H1 (cell line): ENCODE data around the gene TMEM154. TPM values are rescaled to one million over a fixed set of nuclear protein-coding genes. Genes with fewer than 3 reads are reported as not detected.
A peak's percentile ranks its signal among the peaks of the same experiment; 100 is the strongest.

ENCODE experiments used
- CTCF ChIA-PET: fragments of 300-600 bp; sonication (Branson Sonifier 250); formaldehyde crosslinking; loops from one replicate; lab custom pipeline; 2021; ENCODE audit not compliant: partially characterized antibody; lab: Charles Lee
- POLR2A ChIA-PET: fragments of 300-600 bp; sonication (Branson Sonifier 250); formaldehyde crosslinking; loops from one replicate; lab custom pipeline; 2021; ENCODE audit warnings: inconsistent platforms; ENCODE audit not compliant: partially characterized antibody; lab: Charles Lee
- DNase-seq, 2 experiments: peaks; one replicate each; pipeline versions ENCODE4 v3.0.0 to v3.0.0-alpha.2; 2010 to 2022; ENCODE audit warnings: low spot score in 2 of 2, low read depth in 1 of 2, mixed read lengths in 1 of 2
- FAIRE-seq: peaks from 2 replicates; lab custom pipeline; 2011; peaks lifted over from hg19 to GRCh38; lab: Jason Lieb, UNC
- H2AFZ ChIP-seq: 2 replicates; pipeline ENCODE4 v1.8.1; 2012; ENCODE audit warnings: low read length, inconsistent platforms
- H2AK5ac ChIP-seq: 2 replicates; pipeline ENCODE4 v1.6.1; 2013; ENCODE audit warnings: low read depth, low read length
- H2BK120ac ChIP-seq: replicated peaks from 2 replicates; pipeline ENCODE3; 2013; ENCODE audit warnings: low read depth, low read length, inconsistent platforms
- H2BK12ac ChIP-seq: 2 replicates; pipeline ENCODE4 v1.6.1; 2013; ENCODE audit warnings: low read depth, low read length
- H2BK15ac ChIP-seq: 2 replicates; pipeline ENCODE4 v1.6.1; 2013; ENCODE audit warnings: low read length
- H2BK20ac ChIP-seq: 2 replicates; pipeline ENCODE4 v1.6.1; 2013; ENCODE audit warnings: low read length
- H2BK5ac ChIP-seq: 2 replicates; pipeline ENCODE4 v1.6.1; 2013; ENCODE audit warnings: low read depth, low read length
- H3K14ac ChIP-seq: 2 replicates; pipeline ENCODE4 v1.6.1; 2013; ENCODE audit warnings: inconsistent platforms; ENCODE audit not compliant: insufficient read length
- H3K18ac ChIP-seq: 2 replicates; pipeline ENCODE4 v1.6.1; 2013; ENCODE audit warnings: low read length; ENCODE audit errors: extremely low read depth
- H3K23ac ChIP-seq: 2 replicates; pipeline ENCODE4 v1.6.1; 2013; ENCODE audit warnings: inconsistent platforms; ENCODE audit not compliant: insufficient read length
- H3K23me2 ChIP-seq: 2 replicates; pipeline ENCODE4 v1.6.1; 2013; ENCODE audit warnings: low read depth, low read length
- H3K27ac ChIP-seq: 2 replicates; pipeline ENCODE4 v1.6.1; 2011; ENCODE audit warnings: low read depth, low read length, inconsistent platforms
- H3K27me3 ChIP-seq, 4 experiments: replicated peaks in 1 of 4; 1 replicate in 1 of 4; 2 replicates in 3 of 4; pipeline versions ENCODE4 v1.6.1 to v1.8.1; 2011 to 2013; ENCODE audit warnings: low read length in 3 of 4, mild to moderate bottlenecking in 3 of 4, inconsistent platforms in 2 of 4, mixed read lengths in 2 of 4, moderate library complexity in 1 of 4; ENCODE audit not compliant: control insufficient read depth in 3 of 4, insufficient read depth in 3 of 4; ENCODE audit errors: extremely low read depth in 1 of 4
- H3K36me3 ChIP-seq, 4 experiments: 2 replicates each; pipeline versions ENCODE4 v1.6.1 to v1.8.1; 2011 to 2013; ENCODE audit warnings: mild to moderate bottlenecking in 4 of 4, low read length in 3 of 4, moderate library complexity in 2 of 4, control low read depth in 1 of 4, inconsistent platforms in 1 of 4; ENCODE audit not compliant: insufficient read depth in 4 of 4, control insufficient read depth in 2 of 4
- H3K4ac ChIP-seq: replicated peaks from 2 replicates; pipeline ENCODE3; 2013; ENCODE audit warnings: low read length, low read depth, mixed read lengths, inconsistent platforms; ENCODE audit not compliant: insufficient read length
- H3K4me1 ChIP-seq, 4 experiments: replicated peaks in 1 of 4; 1 replicate in 1 of 4; 2 replicates in 3 of 4; pipeline versions ENCODE4 v1.6.1 to v1.8.1; 2011 to 2013; ENCODE audit warnings: low read length in 3 of 4, inconsistent platforms in 2 of 4, mixed read lengths in 1 of 4; ENCODE audit not compliant: insufficient read depth in 4 of 4, control insufficient read depth in 3 of 4
- H3K4me2 ChIP-seq, 2 experiments: 2 replicates each; pipeline versions ENCODE4 v1.6.1 to v1.8.1; 2011 to 2013; ENCODE audit warnings: low read depth in 2 of 2, low read length in 2 of 2, control low read depth in 1 of 2, inconsistent platforms in 1 of 2, mild to moderate bottlenecking in 1 of 2; ENCODE audit not compliant: insufficient read depth in 1 of 2
- H3K4me3 ChIP-seq, 4 experiments: fragments of 200-600, 300-600 bp in 1 of 4; sonication (generic), shearing (Covaris generic), sonication (Bioruptor Twin) in 1 of 4; 2 replicates each; pipeline versions ENCODE4 v1.5.1 to v1.8.1; 2011 to 2016; ENCODE audit warnings: low read length in 4 of 4, low read depth in 3 of 4, control low read depth in 2 of 4, inconsistent platforms in 2 of 4, mild to moderate bottlenecking in 2 of 4, mixed read lengths in 1 of 4, moderate library complexity in 1 of 4; ENCODE audit not compliant: insufficient read depth in 2 of 4; ENCODE audit errors: extremely low read depth in 1 of 4
- H3K56ac ChIP-seq: replicated peaks from 2 replicates; pipeline ENCODE3; 2013; ENCODE audit warnings: low read depth, mild to moderate bottlenecking, mixed read lengths, low read length, inconsistent platforms; ENCODE audit not compliant: insufficient read length
- H3K79me1 ChIP-seq: 2 replicates; pipeline ENCODE4 v1.6.1; 2013; ENCODE audit warnings: low read depth, low read length, control low read depth
- H3K79me2 ChIP-seq, 2 experiments: 2 replicates each; pipeline versions ENCODE4 v1.6.1 to v1.8.1; 2012 to 2013; ENCODE audit warnings: low read length in 2 of 2, mild to moderate bottlenecking in 2 of 2, inconsistent platforms in 1 of 2; ENCODE audit not compliant: insufficient read depth in 2 of 2, control insufficient read depth in 1 of 2
- H3K9ac ChIP-seq, 4 experiments: replicated peaks in 1 of 4; 1 replicate in 1 of 4; 2 replicates in 3 of 4; pipeline versions ENCODE4 v1.6.1 to v1.8.1; 2011 to 2013; ENCODE audit warnings: low read depth in 3 of 4, low read length in 3 of 4, control low read depth in 2 of 4, mild to moderate bottlenecking in 2 of 4, moderate library complexity in 2 of 4, inconsistent platforms in 1 of 4; ENCODE audit errors: extremely low read depth in 1 of 4
- H3K9me3 ChIP-seq, 2 experiments: 2 replicates each; pipeline versions ENCODE4 v1.6.1 to v1.8.1; 2012 to 2013; ENCODE audit warnings: mild to moderate bottlenecking in 2 of 2, moderate library complexity in 2 of 2, control low read depth in 1 of 2, inconsistent platforms in 1 of 2, low read depth in 1 of 2, low read length in 1 of 2, mixed read lengths in 1 of 2; ENCODE audit not compliant: insufficient read depth in 2 of 2
- H4K20me1 ChIP-seq, 2 experiments: replicated peaks in 1 of 2; 2 replicates each; pipeline versions ENCODE3 to v1.8.1; 2011 to 2013; ENCODE audit warnings: inconsistent platforms in 2 of 2, low read length in 2 of 2, mild to moderate bottlenecking in 1 of 2; ENCODE audit not compliant: insufficient read depth in 2 of 2, control insufficient read depth in 1 of 2
- H4K5ac ChIP-seq: 2 replicates; pipeline ENCODE4 v1.6.1; 2013; ENCODE audit warnings: low read length, low read depth, mixed read lengths, inconsistent platforms; ENCODE audit not compliant: insufficient read length
- H4K8ac ChIP-seq: 2 replicates; pipeline ENCODE4 v1.8.0; 2013; ENCODE audit warnings: mild to moderate bottlenecking, moderate library complexity, low read length, inconsistent platforms; ENCODE audit not compliant: insufficient read depth; ENCODE audit errors: extremely low read depth
- H4K91ac ChIP-seq: replicated peaks from 2 replicates; pipeline ENCODE3; 2013; ENCODE audit warnings: low read length, mixed read lengths, inconsistent platforms; ENCODE audit not compliant: insufficient read length
- CBX8 ChIP-seq: fragments of 300-800, 300-1000 bp; sonication (generic); IDR thresholded peaks from 2 replicates; pipeline ENCODE4 v1.7.1; 2016; ENCODE audit warnings: low read depth, low read length, borderline replicate concordance
- CEBPB ChIP-seq: IDR thresholded peaks from 2 replicates; pipeline ENCODE4 v1.6.1; 2012; ENCODE audit warnings: low read depth, low read length
- CHD2 ChIP-seq: IDR thresholded peaks from 2 replicates; pipeline ENCODE4 v1.6.1; 2012; ENCODE audit warnings: low read length, improper control_type of control experiment
- GABPA ChIP-seq: IDR thresholded peaks from 2 replicates; pipeline ENCODE4 v1.6.1; 2011; ENCODE audit warnings: mild to moderate bottlenecking, low read length, moderate library complexity, borderline replicate concordance; ENCODE audit not compliant: insufficient read depth
- POU5F1 ChIP-seq: IDR thresholded peaks from 2 replicates; pipeline ENCODE4 v1.6.1; 2011; ENCODE audit warnings: low read depth, mild to moderate bottlenecking, low read length, moderate library complexity
- SIN3A ChIP-seq, 2 experiments: IDR thresholded peaks in 1 of 2; conservative IDR thresholded peaks in 1 of 2; 2 replicates each; pipeline ENCODE4 v1.6.1; 2011 to 2012; ENCODE audit warnings: low read length in 2 of 2, improper control_type of control experiment in 1 of 2, low read depth in 1 of 2, mild to moderate bottlenecking in 1 of 2
- SP2 ChIP-seq: IDR thresholded peaks from 2 replicates; pipeline ENCODE4 v1.6.1; 2012; ENCODE audit warnings: mild to moderate bottlenecking, low read length, inconsistent platforms
- YY1 ChIP-seq: IDR thresholded peaks from 2 replicates; pipeline ENCODE4 v1.6.1; 2011; ENCODE audit warnings: low read depth, mild to moderate bottlenecking, low read length
- ZNF274 ChIP-seq: IDR thresholded peaks from 2 replicates; pipeline ENCODE4 v1.7.0; 2012; ENCODE audit warnings: low read length, borderline replicate concordance; ENCODE audit errors: extremely low read depth
- WGBS, 2 experiments: shearing (Covaris generic) in 1 of 2; methylation state at CpG; one replicate each; pipeline versions ENCODE4 v1.1.6 to v1.1.7; 2013 to 2015; ENCODE audit warnings: low lambda C conversion rate in 2 of 2, mixed read lengths in 2 of 2, inconsistent platforms in 1 of 2, low coverage in 1 of 2, missing lambda C conversion rate in 1 of 2; ENCODE audit not compliant: insufficient replicate concordance in 2 of 2, insufficient coverage in 1 of 2, insufficient read length in 1 of 2; ENCODE audit errors: extremely low coverage in 1 of 2, missing lambda C conversion rate in 1 of 2; 5-methylcytosine and 5-hydroxymethylcytosine counted together
- polyA plus RNA-seq, 7 experiments: library from polyadenylated mRNA; depleted of rRNA in 3 of 7; stranded (reverse) in 5 of 7; unstranded in 2 of 7; fragments of >200 nt in 5 of 7; fragments of 200-250 nt in 2 of 7; gene quantifications; 1 replicate in 5 of 7; 2 replicates in 1 of 7; 4 replicates in 1 of 7; pipeline versions ENCODE4 v1.2.1 to v1.2.3, GENCODE V29; 2011 to 2013; ENCODE audit warnings: missing spikeins in 2 of 7, mixed read lengths in 2 of 7
- total RNA-seq: library from RNA; stranded (reverse); fragmentation: NEBNext Ultra II Directional; extraction: Animal tissue kit (Norgen Biotek cat#: 25700); gene quantifications from 2 replicates; pipeline ENCODE4 v1.2.1, GENCODE V29; 2021
- TF ChIP-seq, protein P1 (sequence below): IDR thresholded peaks from 2 replicates; pipeline ENCODE4 v1.6.1; 2012; ENCODE audit warnings: inconsistent platforms

TMEM154 gene
- total and polyA plus RNA-seq, 2 of the 8 experiments (the other 6 are each of a cell fraction or from before 2014, with no cell fraction given), result 0.33 to 1.2 TPM

DNA sequence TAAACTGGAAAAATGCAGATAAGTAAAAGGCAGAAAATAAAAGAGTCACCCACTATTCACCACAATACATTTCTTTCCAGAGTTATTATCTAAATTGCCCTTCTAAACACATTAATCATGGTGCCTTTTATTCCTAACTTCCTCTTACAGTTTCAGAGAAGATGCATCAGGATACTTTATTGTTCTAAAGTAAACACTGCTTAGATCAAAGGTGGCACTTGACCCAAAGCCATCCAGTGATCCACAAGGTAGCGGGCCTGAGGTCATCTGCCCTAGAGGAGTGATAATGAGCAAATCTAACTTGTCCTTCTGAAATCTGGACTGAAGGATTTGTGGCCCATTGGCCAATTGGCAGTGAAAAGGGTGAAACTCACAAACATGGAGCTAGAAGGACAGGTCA is 12.0 kb upstream of the TMEM154 start:
- Histone ChIP-seq H2BK12ac (no peak overlapping the region), H2BK120ac (no peak overlapping the region), H3K18ac (no peak overlapping the region), H4K5ac (no peak overlapping the region), H2BK15ac (no peak overlapping the region), H2AK5ac (no peak overlapping the region), H3K56ac (no peak overlapping the region), H2BK5ac (0 out of 2 replicates have a peak overlapping the region, but pooled peaks have one; percentile 10), H4K20me1 (no peaks in the 10 kb centered on the region), H3K4me1 (peaks cover 0 to 5% (median 0%) of the 10 kb centered on the region in 4 experiments; a peak in 1 of 7 replicates), H3K23ac (no peak overlapping the region), H3K79me2 (no peaks in the 10 kb centered on the region), H3K27ac (no peak overlapping the region), H4K8ac (no peak overlapping the region), H3K9me3 (no peaks in the 10 kb centered on the region), H3K14ac (no peak overlapping the region), H3K27me3 (no peaks in the 10 kb centered on the region), H2AFZ (no peak overlapping the region), H4K91ac (no peak overlapping the region), H3K79me1 (no peaks in the 10 kb centered on the region), H3K4me2 (no peak overlapping the region), H3K36me3 (no peaks in the 10 kb centered on the region; a peak in 1 of 8 replicates), H3K4me3 (no peak overlapping the region), H3K9ac (no peak overlapping the region), H3K4ac (no peak overlapping the region), H3K23me2 (no peaks in the 10 kb centered on the region), H2BK20ac (no peak overlapping the region)
- ChIA-PET POLR2A (no interaction called here), CTCF (no interaction called here)
- 100% methylated on average over 1 of the region's 1 CpG; no CpG with 5 or more reads in 1 of the 2 experiments for WGBS, 2 experiments
- FAIRE-seq (no peak), DNase-seq (no peak)
- no peak for TF ChIP-seq GABPA
- TF ChIP-seq POU5F1, result no peak
- TF ChIP-seq, protein P1, sequence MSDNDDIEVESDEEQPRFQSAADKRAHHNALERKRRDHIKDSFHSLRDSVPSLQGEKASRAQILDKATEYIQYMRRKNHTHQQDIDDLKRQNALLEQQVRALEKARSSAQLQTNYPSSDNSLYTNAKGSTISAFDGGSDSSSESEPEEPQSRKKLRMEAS, result no peak
- TF ChIP-seq CBX8, result no peak
- TF ChIP-seq SIN3A (conservative IDR thresholded peaks at IDR 0.05 in 1 of 2, IDR thresholded peaks at IDR 0.05 in 1 of 2; ENCODE audit: low read depth in 1 of 2, low read length in 2 of 2), result no peak
- no peak for TF ChIP-seq SP2
- TF ChIP-seq CEBPB, result no peak
- TF ChIP-seq CHD2, result no peak
- TF ChIP-seq ZNF274, result no peak
- TF ChIP-seq YY1, result no peak
